Colonic mucosa (tissue), 4 donors: ENCODE data around the gene CAMKV. TPM values are rescaled to one million over a fixed set of nuclear protein-coding genes. Genes with fewer than 3 reads are reported as not detected.

Source experiments
- DNase-seq: peaks from one replicate; pipeline ENCODE4 v3.0.0-alpha.2; 2020
- H3K27ac ChIP-seq: fragments of 200-600 bp; one replicate; pipeline ENCODE4 v1.8.0; 2021
- H3K27me3 ChIP-seq: fragments of 200-600 bp; one replicate; pipeline ENCODE4 v1.8.0; 2021
- H3K36me3 ChIP-seq: fragments of 200-600 bp; one replicate; pipeline ENCODE4 v1.8.0; 2021
- H3K4me1 ChIP-seq: fragments of 200-600 bp; one replicate; pipeline ENCODE4 v1.8.0; 2021; ENCODE audit warnings: mild to moderate bottlenecking
- H3K4me3 ChIP-seq: fragments of 200-600 bp; one replicate; pipeline ENCODE4 v1.8.0; 2021
- H3K9ac ChIP-seq, 2 donors: one replicate each; pipeline ENCODE4 v1.7.0; 2013; ENCODE audit warnings: control low read depth in 2 of 2, low read depth in 2 of 2, low read length in 2 of 2
- H3K9me3 ChIP-seq: fragments of 200-600 bp; one replicate; pipeline ENCODE4 v1.8.0; 2021
- intact Hi-C: fragments of 100-400 bp; cut with DNase I; formaldehyde crosslinking; loops from one replicate; pipeline ENCODE4 v1.14.1; 2022
- total RNA-seq, 2 donors: library from RNA; stranded (reverse); fragmentation: NEBNext Ultra II Directional in 1 of 2; extraction: Animal tissue kit (Norgen Biotek cat#: 25700) in 1 of 2; gene quantifications; one replicate each; pipeline ENCODE4 v1.2.1, GENCODE V29; 2021
- TF ChIP-seq, protein P1 (sequence below): fragments of 200-600 bp; IDR thresholded peaks from one replicate; pipeline ENCODE4 v1.8.0; 2022; ENCODE audit warnings: antibody characterized with exemption, mild to moderate bottlenecking
- donor health status: healthy.
- donor health status: DM: no; HTN: no; CAD: no.
- donor health status: DM: no; HTN: no; CAD: no.

CAMKV gene
- total RNA-seq, 2 donors from 2014 or later: 0.21 to 0.30 TPM

DNA sequence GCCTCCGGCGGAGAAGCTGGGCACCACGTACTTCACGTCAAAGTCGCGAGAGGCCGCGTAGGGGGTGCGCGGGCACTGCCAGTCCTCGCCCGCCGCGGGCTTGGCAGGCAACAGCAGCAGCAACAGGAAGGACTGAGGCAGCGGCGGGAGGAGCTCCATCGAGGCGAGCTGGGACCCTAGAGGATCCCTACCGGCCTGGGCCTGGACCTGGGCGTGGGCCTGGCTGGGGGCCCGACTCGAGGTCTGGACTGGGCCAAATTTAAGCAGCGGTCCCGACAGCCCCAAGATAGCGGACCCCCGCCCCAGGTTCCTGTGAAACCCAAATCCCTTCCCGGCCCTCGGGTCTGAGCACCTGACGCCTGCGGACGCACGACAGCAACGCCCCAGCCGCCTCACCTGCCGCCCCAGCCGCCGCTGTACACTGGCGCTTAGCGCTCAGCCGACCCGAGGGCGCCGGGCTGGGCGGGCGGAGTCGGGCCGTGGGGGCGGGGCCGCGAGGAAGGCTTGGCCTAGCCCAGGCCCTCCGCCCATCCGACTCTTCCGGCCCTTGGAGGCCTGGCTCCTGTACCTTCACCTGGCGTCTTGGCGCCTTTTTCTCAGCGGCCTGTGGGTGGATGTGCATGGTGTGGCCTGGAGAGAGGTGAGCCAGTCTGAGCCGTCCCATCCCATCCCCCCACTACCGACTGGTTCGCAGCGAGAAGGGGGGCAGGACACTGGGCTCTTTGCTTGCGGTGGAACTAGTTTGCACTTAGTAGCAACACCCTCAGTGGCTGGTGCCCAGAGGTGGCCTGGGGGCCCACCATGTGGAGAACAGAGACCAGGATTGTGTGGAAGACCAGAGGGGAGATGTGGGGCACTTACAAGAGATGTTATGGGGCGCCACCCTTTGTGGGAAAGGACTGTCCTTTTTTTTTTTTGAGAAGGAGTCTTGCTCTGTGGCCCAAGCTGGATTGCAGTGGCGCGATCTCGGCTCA is 34.0 kb upstream of the CAMKV start, which contains the start of gene MST1R:
MST1R (minus strand) TSS at position 423 of the 974 bp plus-strand sequence; CDS start at position 159, 264 bp downstream.
- TF ChIP-seq, protein P1, sequence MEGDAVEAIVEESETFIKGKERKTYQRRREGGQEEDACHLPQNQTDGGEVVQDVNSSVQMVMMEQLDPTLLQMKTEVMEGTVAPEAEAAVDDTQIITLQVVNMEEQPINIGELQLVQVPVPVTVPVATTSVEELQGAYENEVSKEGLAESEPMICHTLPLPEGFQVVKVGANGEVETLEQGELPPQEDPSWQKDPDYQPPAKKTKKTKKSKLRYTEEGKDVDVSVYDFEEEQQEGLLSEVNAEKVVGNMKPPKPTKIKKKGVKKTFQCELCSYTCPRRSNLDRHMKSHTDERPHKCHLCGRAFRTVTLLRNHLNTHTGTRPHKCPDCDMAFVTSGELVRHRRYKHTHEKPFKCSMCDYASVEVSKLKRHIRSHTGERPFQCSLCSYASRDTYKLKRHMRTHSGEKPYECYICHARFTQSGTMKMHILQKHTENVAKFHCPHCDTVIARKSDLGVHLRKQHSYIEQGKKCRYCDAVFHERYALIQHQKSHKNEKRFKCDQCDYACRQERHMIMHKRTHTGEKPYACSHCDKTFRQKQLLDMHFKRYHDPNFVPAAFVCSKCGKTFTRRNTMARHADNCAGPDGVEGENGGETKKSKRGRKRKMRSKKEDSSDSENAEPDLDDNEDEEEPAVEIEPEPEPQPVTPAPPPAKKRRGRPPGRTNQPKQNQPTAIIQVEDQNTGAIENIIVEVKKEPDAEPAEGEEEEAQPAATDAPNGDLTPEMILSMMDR: peak; percentile 17
- intact Hi-C loops: loop anchor here (10.0 kb wide), 1 partner anchor 199 kb away; no protein-coding TSS in a partner anchor
- Histone ChIP-seq H3K27ac (peak within 1 kb of the TSS; percentile 86), H3K27me3 (no peaks in the 10 kb centered on the region), H3K9ac (peak within 1 kb of the TSS; percentile 78 to 89), H3K9me3 (no peaks in the 10 kb centered on the region), H3K36me3 (no peaks in the 10 kb centered on the region), H3K4me3 (peak within 1 kb of the TSS; percentile 43), H3K4me1 (peaks cover 29% of the 10 kb centered on the region)
- DNase-seq: peak; percentile 95

DNA sequence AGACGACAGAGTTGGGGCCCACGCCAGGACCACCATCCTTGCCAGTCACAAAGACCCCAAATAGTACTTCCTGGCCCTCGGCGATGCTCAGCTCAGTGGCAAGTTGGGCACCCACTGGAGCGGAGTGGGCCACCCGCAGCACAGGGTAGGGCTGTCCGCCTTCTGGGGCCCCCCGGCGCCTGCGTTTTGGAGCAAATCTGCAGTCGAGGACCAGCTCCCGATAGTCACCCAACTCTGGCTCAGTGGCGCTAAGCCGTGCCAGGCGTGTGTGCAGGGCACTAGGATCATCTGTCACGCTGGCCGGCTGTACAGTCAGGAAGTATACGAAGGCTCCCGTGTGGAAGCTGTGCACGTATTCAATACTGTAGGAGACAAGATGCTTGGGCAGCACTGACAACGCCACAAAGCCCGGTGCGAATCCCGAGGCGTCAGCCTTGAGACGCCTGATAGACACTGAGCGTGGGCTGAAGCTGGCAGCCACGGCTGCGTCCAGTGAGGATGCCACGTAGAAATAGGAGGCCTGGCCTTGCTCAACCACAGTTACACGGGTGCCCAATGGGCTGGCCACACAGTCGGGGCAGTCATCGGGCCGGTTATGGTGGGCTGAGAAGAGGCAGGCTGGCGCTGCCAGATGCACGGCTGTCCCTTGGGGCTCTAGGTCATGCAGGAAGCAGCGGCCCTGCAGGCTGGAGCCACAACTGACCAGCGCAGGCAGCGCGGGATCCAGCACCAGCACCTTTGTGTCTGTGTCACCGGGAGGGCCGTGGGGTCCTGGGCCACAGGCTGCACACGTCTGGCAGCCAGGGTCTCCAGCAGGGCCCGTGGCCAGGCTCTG is 33.0 kb upstream of the CAMKV start:
- H3K36me3 ChIP-seq: no peaks in the 10 kb centered on the region
- H3K4me3 ChIP-seq: peak overlapping the region; percentile 43
- peak overlapping the region; percentile 86 for H3K27ac ChIP-seq
- intact Hi-C loops: loop anchor here (10.0 kb wide), 1 partner anchor 198 kb away; no protein-coding TSS in a partner anchor
- H3K27me3 ChIP-seq: no peaks in the 10 kb centered on the region
- TF ChIP-seq, protein P1: no peak
- peak overlapping the region; percentile 78 to 89 for H3K9ac ChIP-seq
- no peaks in the 10 kb centered on the region for H3K9me3 ChIP-seq
- peaks cover 29% of the 10 kb centered on the region for H3K4me1 ChIP-seq
- peak; percentile 24 for DNase-seq

DNA sequence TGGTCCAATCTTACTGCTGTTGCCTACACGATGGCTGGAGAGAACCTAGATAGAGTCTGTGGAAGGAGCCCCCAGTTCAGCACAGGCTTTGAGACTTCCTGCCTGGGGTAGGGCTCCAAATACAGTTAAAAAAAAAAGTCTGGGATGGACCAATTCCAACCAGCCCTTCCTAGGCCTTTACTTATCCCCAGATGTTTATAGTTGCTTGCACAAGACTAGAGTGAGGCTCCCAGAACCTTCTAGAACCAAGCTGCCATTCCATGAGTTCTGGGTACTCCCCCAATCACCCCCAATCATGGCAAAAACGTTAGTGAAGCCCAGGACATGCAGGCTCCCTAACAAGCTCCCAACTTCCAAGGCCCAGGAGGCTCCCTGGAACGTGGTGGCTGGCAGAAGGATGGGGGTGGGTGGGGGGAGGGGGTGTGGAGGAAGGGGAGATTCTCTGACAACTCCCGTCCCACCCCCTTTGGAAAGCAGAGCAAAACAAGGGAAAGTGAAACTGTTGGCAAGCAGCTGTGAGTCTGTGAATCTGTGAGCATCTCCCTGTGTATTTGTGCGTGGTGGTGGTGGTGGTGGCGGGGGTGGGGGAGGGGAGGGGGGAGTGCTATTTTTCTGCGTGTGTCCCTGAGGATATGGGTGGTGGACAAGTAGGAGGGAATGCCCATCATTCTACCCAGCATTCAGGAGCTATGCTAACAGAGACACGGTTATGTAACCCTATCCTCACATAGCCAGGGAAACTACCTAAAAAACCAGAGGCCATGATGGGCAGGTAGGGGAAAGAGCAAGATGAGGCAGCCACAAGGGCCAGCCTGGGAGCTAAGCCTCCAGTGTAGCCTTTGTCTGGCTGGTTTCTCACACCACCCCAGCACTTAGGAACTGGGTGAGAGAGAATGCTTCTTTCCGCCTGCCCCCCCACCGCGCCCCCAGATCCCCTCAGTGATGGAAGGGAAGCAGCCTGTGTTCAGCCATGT is 31.9 kb upstream of the CAMKV start:
- Histone ChIP-seq H3K27ac (peak overlapping the region; percentile 90), H3K36me3 (no peaks in the 10 kb centered on the region), H3K27me3 (no peaks in the 10 kb centered on the region), H3K9ac (peak overlapping the region in 1 of 2 donors; percentile 89), H3K4me1 (peaks cover 25% of the 10 kb centered on the region), H3K4me3 (peak overlapping the region; percentile 43), H3K9me3 (no peaks in the 10 kb centered on the region)
- intact Hi-C loops: loop anchor here (10.0 kb wide), 1 partner anchor 197 kb away; no protein-coding TSS in a partner anchor
- DNase-seq: peak; percentile 29
- TF ChIP-seq, protein P1: no peak

DNA sequence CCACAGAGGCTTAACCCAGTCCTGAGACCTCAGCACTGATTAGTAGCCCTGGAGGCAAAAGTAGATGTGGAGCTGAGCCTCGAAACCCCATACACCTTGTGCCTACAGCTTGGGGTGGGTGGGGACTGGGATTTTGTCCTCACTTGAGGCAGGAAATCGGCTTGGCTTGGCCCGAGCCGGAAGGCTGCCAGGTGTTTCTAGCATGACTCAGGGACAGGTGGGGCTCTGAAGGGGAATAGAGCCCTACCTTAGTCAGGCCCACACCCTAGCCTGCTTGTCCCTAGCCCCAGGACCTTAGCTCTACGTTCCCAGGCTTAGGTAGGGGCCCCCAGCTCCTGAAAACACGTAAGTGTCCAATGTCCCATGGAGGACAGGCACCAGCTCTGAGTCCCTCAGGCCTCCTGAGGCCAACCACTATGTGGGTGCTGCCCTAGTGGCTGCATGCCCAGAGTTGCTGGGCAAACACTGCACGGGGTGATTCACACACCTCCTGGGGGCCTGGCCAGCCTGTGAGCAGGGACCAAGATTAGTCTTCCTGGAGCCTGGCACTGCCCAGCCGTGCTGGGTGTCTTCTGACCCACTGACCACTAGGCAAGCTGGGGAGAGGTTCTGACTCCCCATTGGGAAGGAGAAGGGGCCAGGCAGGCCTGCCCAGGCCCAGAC is 30.9 kb upstream of the CAMKV start:
- peaks cover 20% of the 10 kb centered on the region for H3K4me1 ChIP-seq
- peak overlapping the region; percentile 56 to 88 for H3K9ac ChIP-seq
- H3K36me3 ChIP-seq: peaks cover under 1% of the 10 kb centered on the region
- no peaks in the 10 kb centered on the region for H3K9me3 ChIP-seq
- TF ChIP-seq, protein P1: no peak
- intact Hi-C loops: loop anchor here (10.0 kb wide), 1 partner anchor 196 kb away; no protein-coding TSS in a partner anchor
- peak; percentile 92 for DNase-seq
- H3K27ac ChIP-seq: peak overlapping the region; percentile 90
- H3K27me3 ChIP-seq: no peaks in the 10 kb centered on the region
- peak overlapping the region; percentile 10 for H3K4me3 ChIP-seq
